ENCODE measurements around the gene PYROXD2.

GRCh38 chr10:98390406-98390805 is 24.6 kb downstream of the PYROXD2 start:
- TF ChIP-seq CTCF (IDR thresholded peaks at IDR 0.05; ENCODE audit: low read length) (no peak), EZH2phosphoT487 (IDR thresholded peaks at IDR 0.05; ENCODE audit: low read length) (no peak)

Data from MM.1S (cell line).